Measurements from ENCODE around the gene GGPS1.

GRCh38 chr1:235368428-235368827, 40.1 kb downstream of the GGPS1 start:
- no peak for TF ChIP-seq POLR2A (IDR thresholded peaks at IDR 0.05)
- TF ChIP-seq POLR2AphosphoS5 (IDR thresholded peaks at IDR 0.05) = no peak
- TF ChIP-seq CTCF (IDR thresholded peaks at IDR 0.05) = no peak
